CD4-positive, alpha-beta T cell treated with Interleukin-6 for 4 hours (primary cell): Measurements from ENCODE around the gene JADE1.

Source experiments
- DNase-seq: peaks from one replicate; pipeline ENCODE4 v3.0.0-alpha.2; 2020; ENCODE audit warnings: mixed read lengths

JADE1 gene

DNA sequence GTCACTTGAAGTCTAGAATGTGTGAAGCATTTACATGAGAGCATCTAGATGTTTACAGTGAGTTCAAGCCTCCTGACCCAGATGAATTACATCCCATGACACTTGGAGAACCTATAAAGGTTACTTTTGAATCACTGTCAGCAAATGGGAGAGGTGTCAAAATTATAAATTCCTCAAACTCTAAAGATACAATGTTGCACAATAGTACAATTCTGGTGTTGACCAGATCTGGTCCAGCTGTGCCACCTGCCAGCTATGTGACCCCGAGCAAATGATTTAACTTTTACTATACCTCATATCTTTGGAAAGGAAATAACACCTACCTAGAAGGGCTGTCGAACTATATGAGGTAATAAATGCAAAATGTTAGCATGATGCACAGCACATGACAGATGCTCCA is 69.8 kb downstream of the JADE1 start:
- no peak for DNase-seq

DNA sequence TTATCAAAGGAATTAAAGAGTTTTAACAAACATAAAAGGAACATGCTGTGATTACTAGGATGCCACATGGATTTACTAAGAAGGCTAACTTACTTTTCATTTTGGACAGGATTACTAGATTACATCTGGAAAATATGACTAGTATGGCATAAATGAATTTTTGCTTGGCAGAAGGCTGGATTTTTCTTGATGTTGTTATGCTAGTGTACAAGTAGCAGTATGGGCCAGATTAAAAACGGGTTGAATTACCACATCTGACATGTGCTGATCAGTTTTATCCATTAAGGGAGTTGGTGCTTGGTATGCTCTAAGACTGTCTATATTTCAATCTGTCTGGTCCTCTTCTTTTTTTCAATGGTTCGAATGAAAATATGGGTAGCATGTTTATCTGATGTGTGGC is 70.5 kb downstream of the JADE1 start:
- DNase-seq = no peak

DNA sequence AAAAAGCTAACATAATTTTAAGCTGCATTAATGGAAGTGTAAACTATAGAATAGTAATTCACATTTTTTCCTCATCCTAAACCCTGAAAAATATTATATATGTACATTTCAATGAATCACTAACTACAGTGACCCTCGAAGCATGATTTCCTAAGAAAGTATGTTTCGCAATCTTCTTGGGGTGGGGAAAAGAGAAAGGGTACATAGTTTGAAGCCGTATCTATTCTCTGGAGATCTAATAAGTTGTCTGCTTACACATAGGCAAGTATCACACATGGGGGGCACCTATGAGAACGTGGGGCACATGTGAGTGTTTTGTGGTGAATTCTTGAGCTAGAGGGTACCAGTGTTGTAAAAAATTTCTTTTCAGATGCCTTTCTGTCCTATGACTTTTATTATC is 71.2 kb downstream of the JADE1 start:
- DNase-seq = no peak

DNA sequence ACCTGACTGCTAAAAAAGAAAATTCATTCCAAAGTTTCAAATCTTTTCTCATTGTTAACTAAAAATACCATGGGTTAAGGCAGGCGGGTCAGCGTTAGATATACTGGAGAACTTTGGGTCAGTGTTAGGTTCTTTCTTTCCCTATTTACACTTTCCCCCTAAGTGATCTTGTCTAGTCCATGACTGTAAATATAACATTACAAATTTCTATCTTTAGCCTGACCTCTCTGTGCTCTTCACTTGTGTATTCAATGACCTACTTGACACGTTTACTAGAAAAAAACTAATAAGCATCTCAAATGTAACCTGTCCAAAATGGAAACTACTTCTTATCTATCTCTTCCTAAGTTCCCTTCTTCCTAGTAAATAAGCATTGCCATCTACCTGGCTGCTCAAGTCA is 95.3 kb downstream of the JADE1 start:
- DNase-seq = no peak

DNA sequence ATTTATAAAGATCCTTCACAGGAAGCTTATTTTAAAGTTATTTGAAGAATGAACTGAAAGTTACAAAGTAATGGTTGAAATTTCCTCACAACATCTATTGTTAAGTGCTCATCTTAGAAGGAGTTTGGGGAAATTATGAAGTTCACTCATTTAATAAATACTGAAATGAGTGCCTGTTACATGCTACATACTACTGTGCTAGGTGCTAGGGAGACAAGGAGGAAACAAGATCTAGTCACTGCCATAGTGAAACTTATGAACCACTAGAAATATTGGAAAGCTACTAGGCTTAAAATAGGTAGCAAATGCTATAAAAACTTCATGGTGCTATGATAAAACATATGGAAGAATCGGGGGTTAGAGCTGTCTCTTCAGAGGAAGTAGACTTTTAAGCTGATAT is 97.1 kb downstream of the JADE1 start:
- no peak for DNase-seq

DNA sequence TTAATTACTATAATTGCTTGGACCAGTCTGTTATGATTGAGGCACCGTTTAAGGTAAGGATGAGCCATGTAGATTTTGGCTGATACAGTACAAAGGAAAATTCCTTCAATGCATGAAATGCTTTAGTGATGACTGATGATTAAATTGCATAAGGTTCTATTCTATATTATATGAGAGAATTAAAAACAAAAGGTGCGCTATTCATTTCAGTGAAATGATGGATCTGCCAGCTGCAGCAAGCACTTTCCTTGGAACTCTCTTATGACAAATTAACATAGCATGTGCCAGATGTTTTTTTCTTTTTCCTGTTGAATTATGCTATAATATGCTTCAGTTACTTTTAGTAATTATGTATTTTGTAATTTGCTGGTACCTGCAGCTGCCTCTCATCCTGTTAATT is 98.5 kb downstream of the JADE1 start:
- DNase-seq = no peak

DNA sequence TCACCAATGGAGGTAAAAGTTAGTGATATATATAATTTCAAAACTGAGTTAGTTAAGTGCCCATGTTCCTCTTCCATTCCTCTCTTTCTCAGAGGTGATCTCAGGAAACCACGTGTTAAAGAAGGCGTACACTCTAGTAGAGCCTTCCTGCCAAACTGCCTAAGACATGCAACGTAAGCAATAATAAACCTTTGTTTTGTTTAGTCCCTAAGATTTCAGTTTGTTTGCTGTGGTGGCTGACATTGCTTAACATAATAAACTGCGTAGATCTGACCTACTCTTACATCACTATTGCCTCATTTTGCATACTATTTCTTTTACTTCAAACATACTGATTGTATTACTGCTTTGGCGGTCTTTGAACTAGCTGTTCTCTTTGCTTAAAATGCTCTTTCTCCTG is 99.2 kb downstream of the JADE1 start:
- no peak for DNase-seq

DNA sequence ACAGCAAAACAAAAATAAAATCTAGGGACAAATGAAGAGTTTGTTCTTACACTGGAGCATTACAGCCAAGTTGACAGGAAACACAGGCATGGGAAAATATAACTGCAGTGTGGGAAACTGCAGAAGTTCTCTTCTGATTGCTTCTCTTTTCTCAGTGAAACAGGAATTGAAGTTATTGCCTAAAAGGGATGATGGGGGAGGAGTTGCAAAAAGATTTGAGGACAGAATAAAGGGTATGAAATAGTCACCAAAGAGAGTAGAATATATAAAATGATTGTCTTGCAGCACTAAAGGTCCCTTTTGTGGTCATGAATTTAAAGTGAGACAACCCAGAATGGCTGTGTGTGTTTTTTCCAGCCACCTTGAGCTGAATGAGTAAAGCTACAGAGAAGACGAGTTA is 103.7 kb downstream of the JADE1 start:
- no peak for DNase-seq

DNA sequence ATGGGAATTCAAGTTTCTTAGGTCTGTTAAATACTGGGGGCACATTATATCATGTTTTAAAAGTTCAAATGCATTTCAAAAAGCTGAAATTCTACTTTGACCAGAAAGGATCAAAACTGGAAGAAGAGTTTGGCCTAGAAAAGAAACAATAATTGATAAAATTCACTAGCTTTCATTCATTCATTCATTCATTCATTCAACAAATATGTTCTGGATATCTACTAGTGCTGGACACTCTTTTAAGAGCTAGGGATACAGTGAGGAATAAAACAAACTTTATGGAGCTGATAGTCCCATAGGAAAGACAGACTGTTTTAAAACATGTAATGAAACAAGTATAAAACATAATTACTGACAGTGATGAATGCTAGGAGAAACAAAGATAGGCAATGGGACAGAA is 106.0 kb downstream of the JADE1 start:
- DNase-seq = no peak

DNA sequence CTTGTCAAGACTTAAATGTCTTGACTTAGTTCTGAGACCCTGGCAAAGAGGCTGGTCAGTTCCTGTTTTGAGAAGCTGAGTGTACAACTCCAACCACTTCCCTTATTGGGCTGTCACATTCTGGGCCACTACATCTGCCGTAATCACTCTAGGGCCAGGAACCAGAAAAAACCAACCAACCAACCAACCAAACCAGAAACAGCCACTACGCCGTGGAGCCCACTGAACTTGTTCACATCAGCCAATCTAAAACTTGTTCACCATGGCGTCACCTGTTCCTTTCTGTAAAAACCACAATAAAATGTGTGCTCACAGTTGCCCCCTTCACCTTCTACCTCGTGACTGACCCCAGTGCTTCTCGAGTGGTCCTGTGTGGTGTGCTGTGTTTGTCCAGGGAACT is 107.3 kb downstream of the JADE1 start:
- DNase-seq = no peak

DNA sequence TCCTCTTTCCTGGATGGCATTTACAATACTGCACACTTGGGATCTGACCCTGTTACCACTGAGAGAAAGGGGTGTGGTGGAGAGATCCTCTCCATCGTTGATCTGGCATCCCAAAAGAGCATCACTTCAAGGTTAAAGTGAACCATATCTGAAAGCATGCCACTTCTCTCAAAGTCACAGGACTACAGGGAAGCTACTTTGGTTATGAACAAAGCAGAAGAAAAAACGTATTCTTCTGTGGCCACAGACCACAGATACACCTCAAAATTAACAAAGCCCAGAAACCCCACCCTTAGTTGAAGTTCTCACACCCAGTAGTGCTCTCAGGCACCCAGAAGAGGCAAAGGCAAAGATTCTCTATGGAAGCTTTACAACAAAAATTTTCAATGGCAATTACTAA is 108.3 kb downstream of the JADE1 start:
- no peak for DNase-seq

DNA sequence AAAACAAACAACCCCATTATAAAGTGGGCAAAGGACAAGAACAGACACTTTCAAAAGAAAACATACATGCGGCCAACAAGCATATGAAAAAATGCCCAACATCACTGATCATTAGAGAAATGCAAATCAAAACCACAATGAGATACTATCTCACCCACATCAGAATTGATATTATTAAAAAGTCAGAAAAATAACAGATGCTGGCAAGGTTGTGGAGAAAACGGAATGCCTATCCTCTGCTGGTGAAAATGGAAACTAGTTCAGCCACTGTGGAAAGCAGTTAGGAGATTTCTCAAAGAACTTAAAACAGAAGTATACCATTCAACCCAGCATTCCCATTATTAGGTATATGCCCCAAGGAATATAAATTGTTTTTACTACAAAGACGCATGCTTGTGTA is 112.5 kb downstream of the JADE1 start:
- no peak for DNase-seq
